ENCODE results near the gene CC2D1B.

The CC2D1B gene, protein sequence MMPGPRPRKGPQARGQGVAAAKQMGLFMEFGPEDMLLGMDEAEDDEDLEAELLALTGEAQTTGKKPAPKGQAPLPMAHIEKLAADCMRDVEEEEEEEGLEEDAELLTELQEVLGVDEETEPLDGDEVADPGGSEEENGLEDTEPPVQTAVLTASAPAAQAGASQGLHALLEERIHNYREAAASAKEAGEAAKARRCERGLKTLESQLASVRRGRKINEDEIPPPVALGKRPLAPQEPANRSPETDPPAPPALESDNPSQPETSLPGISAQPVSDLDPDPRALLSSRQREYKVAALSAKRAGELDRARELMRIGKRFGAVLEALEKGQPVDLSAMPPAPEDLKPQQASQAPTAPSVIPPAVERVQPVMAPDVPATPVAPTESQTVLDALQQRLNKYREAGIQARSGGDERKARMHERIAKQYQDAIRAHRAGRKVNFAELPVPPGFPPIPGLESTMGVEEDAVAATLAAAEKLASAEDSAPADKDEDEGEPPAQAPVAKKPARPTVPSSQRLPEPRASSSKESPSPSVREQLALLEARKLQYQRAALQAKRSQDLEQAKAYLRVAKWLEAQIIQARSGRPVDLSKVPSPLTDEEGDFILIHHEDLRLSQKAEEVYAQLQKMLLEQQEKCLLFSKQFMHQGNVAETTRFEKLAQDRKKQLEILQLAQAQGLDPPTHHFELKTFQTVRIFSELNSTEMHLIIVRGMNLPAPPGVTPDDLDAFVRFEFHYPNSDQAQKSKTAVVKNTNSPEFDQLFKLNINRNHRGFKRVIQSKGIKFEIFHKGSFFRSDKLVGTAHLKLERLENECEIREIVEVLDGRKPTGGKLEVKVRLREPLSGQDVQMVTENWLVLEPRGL

DNA sequence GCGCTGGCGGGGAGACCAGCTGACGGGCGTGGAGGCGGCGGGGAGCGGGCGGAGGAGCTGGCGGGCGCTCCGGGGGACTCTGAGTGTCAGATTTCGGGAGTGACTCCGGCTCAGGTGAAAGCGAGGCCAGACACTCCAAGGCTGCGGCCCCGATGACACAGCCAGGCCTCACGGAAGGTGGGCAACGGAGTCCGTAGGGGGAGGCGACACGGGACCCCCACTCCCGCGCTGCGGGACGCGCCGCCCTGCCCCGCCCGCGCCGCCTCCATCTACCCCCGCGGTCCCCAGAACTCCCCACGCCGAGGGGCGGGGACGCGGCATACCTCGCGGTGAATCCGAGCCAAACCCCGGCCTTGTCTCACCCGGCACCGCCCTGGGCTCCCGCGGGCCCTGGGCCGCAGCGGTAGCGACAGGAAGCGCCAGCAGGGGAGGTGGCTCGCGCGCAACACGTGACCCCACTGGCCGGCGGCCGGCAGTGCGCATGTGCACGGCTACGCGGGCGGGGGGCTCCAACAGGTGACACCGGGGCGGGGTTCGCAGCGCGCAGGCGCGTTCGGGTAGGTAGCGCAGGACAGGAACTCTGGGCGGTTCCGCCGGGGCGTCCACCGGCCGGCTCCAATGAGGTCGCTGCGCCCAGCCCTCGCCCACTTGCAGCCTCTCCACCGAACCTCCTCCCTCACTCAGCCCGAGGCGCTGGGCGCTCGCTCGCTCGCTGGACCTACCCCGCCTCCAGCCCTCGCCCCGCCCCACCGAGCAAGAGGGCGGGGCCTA is at the start of gene CC2D1B:
Gene CC2D1B, minus strand, starts transcription at position 460 of the 771 bp plus-strand sequence. CDS start 1,585 bp downstream, outside the sequence.
- peak within 1 kb of the TSS; percentile 82 for H3K27ac ChIP-seq (ENCODE audit: poor library complexity, severe bottlenecking)
- H3K27me3 ChIP-seq (ENCODE audit: insufficient read depth, poor library complexity, severe bottlenecking) = no peaks in the 10 kb centered on the region
- ATAC-seq (ENCODE audit: low read depth) (peak; percentile 89), DNase-seq (ENCODE audit: low spot score) (peak; percentile 99)
- TF ChIP-seq, protein P1, sequence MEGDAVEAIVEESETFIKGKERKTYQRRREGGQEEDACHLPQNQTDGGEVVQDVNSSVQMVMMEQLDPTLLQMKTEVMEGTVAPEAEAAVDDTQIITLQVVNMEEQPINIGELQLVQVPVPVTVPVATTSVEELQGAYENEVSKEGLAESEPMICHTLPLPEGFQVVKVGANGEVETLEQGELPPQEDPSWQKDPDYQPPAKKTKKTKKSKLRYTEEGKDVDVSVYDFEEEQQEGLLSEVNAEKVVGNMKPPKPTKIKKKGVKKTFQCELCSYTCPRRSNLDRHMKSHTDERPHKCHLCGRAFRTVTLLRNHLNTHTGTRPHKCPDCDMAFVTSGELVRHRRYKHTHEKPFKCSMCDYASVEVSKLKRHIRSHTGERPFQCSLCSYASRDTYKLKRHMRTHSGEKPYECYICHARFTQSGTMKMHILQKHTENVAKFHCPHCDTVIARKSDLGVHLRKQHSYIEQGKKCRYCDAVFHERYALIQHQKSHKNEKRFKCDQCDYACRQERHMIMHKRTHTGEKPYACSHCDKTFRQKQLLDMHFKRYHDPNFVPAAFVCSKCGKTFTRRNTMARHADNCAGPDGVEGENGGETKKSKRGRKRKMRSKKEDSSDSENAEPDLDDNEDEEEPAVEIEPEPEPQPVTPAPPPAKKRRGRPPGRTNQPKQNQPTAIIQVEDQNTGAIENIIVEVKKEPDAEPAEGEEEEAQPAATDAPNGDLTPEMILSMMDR (IDR thresholded peaks at IDR 0.05; ENCODE audit: poor library complexity, severe bottlenecking) = no peak
- peaks cover 32% of the 10 kb centered on the region for H3K36me3 ChIP-seq (ENCODE audit: low read depth)
- H3K4me3 ChIP-seq (ENCODE audit: severe bottlenecking) = peak within 1 kb of the TSS; percentile 81
- no peaks in the 10 kb centered on the region for H3K9me3 ChIP-seq (ENCODE audit: severe bottlenecking)
- H3K4me1 ChIP-seq (ENCODE audit: insufficient read depth, poor library complexity, severe bottlenecking) = peaks cover 11% of the 10 kb centered on the region

DNA sequence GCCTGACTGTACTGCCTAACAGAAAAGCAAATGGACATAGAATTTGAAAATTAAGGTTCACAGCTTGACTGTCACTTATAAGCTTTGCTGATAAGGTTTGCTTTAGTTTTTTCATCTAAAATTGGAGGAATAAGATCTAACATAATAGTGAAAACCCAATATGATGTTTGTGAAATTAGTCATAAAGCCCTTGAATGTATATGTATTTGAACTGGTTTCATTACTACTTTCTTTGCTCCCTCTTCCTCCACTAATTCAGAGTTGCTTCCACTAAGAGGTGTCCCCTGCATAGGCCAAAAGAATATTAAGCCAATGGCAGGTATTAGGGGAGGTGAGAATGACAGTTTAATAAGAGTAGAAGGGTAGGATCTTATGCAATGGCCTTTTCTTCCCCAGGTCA is 48.9 kb upstream of the CC2D1B start:
- Histone ChIP-seq H3K4me1 (ENCODE audit: insufficient read depth, poor library complexity, severe bottlenecking) (no peaks in the 10 kb centered on the region), H3K27me3 (ENCODE audit: insufficient read depth, poor library complexity, severe bottlenecking) (no peaks in the 10 kb centered on the region), H3K27ac (ENCODE audit: poor library complexity, severe bottlenecking) (no peak overlapping the region), H3K4me3 (ENCODE audit: severe bottlenecking) (no peak overlapping the region), H3K36me3 (ENCODE audit: low read depth) (peaks cover 90% of the 10 kb centered on the region), H3K9me3 (ENCODE audit: severe bottlenecking) (no peaks in the 10 kb centered on the region)
- TF ChIP-seq, protein P1 (IDR thresholded peaks at IDR 0.05; ENCODE audit: poor library complexity, severe bottlenecking) = no peak
- ATAC-seq (ENCODE audit: low read depth) (no peak), DNase-seq (ENCODE audit: low spot score) (no peak)

DNA sequence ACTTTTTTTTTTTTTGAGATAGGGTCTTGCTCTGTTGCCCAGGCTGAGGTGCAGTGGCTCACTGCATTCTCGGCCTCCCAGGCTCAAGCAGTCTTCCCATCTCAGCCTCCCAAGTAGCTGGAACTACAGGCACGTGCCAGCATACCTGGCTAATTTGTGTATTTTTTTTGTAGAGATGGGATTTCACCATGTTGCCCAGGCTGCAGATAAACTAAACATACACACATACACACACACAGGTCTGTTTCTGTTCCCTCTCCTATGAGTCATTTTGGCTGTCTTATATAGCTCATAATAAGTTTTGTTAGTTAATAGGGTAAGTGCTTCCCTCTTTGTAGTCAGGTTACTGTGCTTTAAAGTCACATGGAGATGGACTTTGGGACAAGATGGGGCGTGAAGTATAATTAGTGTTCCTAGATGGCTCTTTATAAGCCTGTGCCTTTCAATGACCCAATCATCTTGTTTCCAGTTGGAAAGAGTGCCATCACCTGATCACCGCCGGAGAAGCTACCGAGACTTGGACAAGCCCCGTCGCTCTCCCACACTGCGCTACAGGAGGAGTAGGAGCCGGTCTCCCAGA is 47.5 kb upstream of the CC2D1B start:
- no peaks in the 10 kb centered on the region for H3K27me3 ChIP-seq (ENCODE audit: insufficient read depth, poor library complexity, severe bottlenecking)
- no peak for DNase-seq (ENCODE audit: low spot score)
- H3K27ac ChIP-seq (ENCODE audit: poor library complexity, severe bottlenecking) = no peak overlapping the region
- TF ChIP-seq, protein P1 (IDR thresholded peaks at IDR 0.05; ENCODE audit: poor library complexity, severe bottlenecking) = no peak
- no peak overlapping the region for H3K4me3 ChIP-seq (ENCODE audit: severe bottlenecking)
- no peak for ATAC-seq (ENCODE audit: low read depth)
- peaks cover 92% of the 10 kb centered on the region for H3K36me3 ChIP-seq (ENCODE audit: low read depth)
- H3K9me3 ChIP-seq (ENCODE audit: severe bottlenecking) = no peaks in the 10 kb centered on the region
- H3K4me1 ChIP-seq (ENCODE audit: insufficient read depth, poor library complexity, severe bottlenecking) = no peaks in the 10 kb centered on the region

DNA sequence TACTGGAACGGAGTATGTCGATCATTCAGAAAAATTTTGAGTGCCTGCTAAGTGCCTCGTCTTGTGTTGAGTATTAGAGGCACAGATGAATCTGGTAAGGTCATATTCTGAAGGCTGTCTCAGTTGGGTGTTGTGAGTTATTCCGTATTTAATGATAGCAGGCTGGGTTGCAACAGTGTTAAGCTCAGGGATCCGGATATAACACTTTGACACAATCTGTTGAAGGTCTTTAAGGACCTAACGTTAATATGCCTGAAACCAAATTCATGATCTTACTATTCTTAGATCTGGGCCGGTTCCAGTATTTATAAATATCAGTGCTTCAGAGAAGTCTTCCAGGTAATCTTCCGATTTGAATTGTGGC is 39.0 kb upstream of the CC2D1B start:
- H3K9me3 ChIP-seq (ENCODE audit: severe bottlenecking) = no peaks in the 10 kb centered on the region
- TF ChIP-seq, protein P1 (IDR thresholded peaks at IDR 0.05; ENCODE audit: poor library complexity, severe bottlenecking) = peak; percentile 25
- H3K4me3 ChIP-seq (ENCODE audit: severe bottlenecking) = peak overlapping the region; percentile 60
- H3K4me1 ChIP-seq (ENCODE audit: insufficient read depth, poor library complexity, severe bottlenecking) = peaks cover 6% of the 10 kb centered on the region
- no peak for DNase-seq (ENCODE audit: low spot score)
- H3K27me3 ChIP-seq (ENCODE audit: insufficient read depth, poor library complexity, severe bottlenecking) = no peaks in the 10 kb centered on the region
- peak overlapping the region; percentile 76 for H3K27ac ChIP-seq (ENCODE audit: poor library complexity, severe bottlenecking)
- H3K36me3 ChIP-seq (ENCODE audit: low read depth) = peaks cover 68% of the 10 kb centered on the region
- no peak for ATAC-seq (ENCODE audit: low read depth)

All from RWPE2 (cell line).